Small intestine (tissue), 7 donors: ENCODE measurements around the gene C14orf180. TPM values are rescaled to one million over a fixed set of nuclear protein-coding genes. Genes with fewer than 3 reads are reported as not detected.

Experiments used
- DNase-seq, 2 donors: peaks; one replicate each; pipeline versions ENCODE4 v3.0.0 to v3.0.0-alpha.2; 2013
- FAIRE-seq: peaks from 2 replicates; lab custom pipeline; 2012; peaks lifted over from hg19 to GRCh38; lab: Jason Lieb, UNC
- H3K27ac ChIP-seq, 3 donors: one replicate each; pipeline ENCODE4 v1.5.1; 2013; ENCODE audit warnings: low read length in 2 of 3, mild to moderate bottlenecking in 2 of 3, control low read depth in 1 of 3, inconsistent platforms in 1 of 3, low read depth in 1 of 3, moderate library complexity in 1 of 3
- H3K27me3 ChIP-seq, 3 donors: one replicate each; pipeline ENCODE4 v1.6.1; 2013; ENCODE audit warnings: low read length in 3 of 3, inconsistent platforms in 1 of 3; ENCODE audit not compliant: control insufficient read depth in 3 of 3, insufficient read depth in 3 of 3
- H3K36me3 ChIP-seq, 3 donors: one replicate each; pipeline ENCODE4 v1.6.1; 2013; ENCODE audit warnings: low read length in 3 of 3, inconsistent platforms in 1 of 3, low read depth in 1 of 3, mild to moderate bottlenecking in 1 of 3, moderate library complexity in 1 of 3; ENCODE audit not compliant: control insufficient read depth in 3 of 3, insufficient read depth in 2 of 3
- H3K4me1 ChIP-seq, 3 donors: one replicate each; pipeline ENCODE4 v1.6.1; 2013; ENCODE audit warnings: low read length in 2 of 3, inconsistent platforms in 1 of 3, low read depth in 1 of 3, mild to moderate bottlenecking in 1 of 3, moderate library complexity in 1 of 3; ENCODE audit not compliant: control insufficient read depth in 3 of 3, insufficient read depth in 2 of 3
- H3K4me3 ChIP-seq, 3 donors: one replicate each; pipeline ENCODE4 v1.5.1; 2013; ENCODE audit warnings: low read length in 3 of 3, control low read depth in 1 of 3, inconsistent platforms in 1 of 3, low read depth in 1 of 3, mild to moderate bottlenecking in 1 of 3, moderate library complexity in 1 of 3
- H3K9me3 ChIP-seq, 2 donors: one replicate each; pipeline ENCODE4 v1.6.1; 2013; ENCODE audit warnings: low read depth in 1 of 2, low read length in 1 of 2; ENCODE audit not compliant: control insufficient read depth in 2 of 2, insufficient read depth in 1 of 2
- WGBS, 3 donors: extraction: QIAGEN DNeasy Blood & Tissue Kit; methylation state at CpG; one replicate each; pipeline ENCODE4 v1.1.7; 2013; 5-methylcytosine and 5-hydroxymethylcytosine counted together
- polyA plus RNA-seq, 4 donors: library from polyadenylated mRNA; stranded (reverse) in 3 of 4; unstranded in 1 of 4; fragments of 200-250 nt in 3 of 4; fragments of 120-200 nt in 1 of 4; gene quantifications; one replicate each; pipeline versions ENCODE4 v1.2.1 to v1.2.3, GENCODE V29; 2013
- donor health status: healthy with polysubstance abuse.
- donor health status: control.
- donor health status: control.
- donor health status: Bipolar disorder and iron deficiency.
- donor health status: healthy.

The C14orf180 gene
- polyA plus RNA-seq, 4 donors = 0.04 to 2.3 TPM; not detected in 2

DNA sequence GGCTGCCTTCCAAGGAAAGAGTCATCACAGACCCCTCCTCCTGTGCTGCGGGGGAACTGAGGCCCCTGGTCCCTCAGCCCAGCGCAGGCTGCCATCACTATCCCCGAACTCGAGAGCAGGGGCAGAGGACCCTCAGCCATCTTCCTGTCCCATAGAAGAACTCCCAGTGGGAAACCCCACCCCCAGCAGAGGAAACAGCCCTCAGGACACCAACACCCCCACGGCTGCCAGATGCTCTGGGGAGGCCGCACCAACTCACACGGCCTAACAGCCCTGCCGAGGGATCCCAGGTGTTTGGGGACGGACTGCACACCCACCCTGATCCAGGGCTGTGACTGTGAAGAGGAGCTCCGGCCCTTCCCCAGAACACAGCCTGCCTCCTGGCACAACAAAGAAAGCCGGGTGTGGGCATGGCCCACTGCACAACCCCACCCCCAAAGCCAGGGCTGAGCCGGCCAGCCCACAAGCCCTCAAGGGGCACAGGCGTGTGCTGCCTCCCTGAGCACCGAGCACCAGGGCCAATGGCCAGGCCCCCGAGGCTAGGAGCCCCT, 16.3 kb upstream of the C14orf180 start:
- Histone ChIP-seq H3K4me1 (peaks cover 0 to 6% (median 0%) of the 10 kb centered on the region in 3 donors), H3K27me3 (peaks cover 0 to 7% (median 0%) of the 10 kb centered on the region in 3 donors), H3K27ac (no peak overlapping the region), H3K36me3 (no peaks in the 10 kb centered on the region), H3K4me3 (no peak overlapping the region), H3K9me3 (no peaks in the 10 kb centered on the region)
- WGBS, 3 donors = 25 to 42% (median 32%) methylated on average over 15 of the region's 15 CpGs
- no peak for DNase-seq
- no peak for FAIRE-seq

GRCh38 chr14:104563742-104564615, 15.6 kb upstream of the C14orf180 start:
- no peaks in the 10 kb centered on the region for H3K9me3 ChIP-seq
- WGBS, 3 donors = 3 to 6% (median 6%) methylated on average over 27 of the region's 27 CpGs
- FAIRE-seq = no peak
- H3K36me3 ChIP-seq = no peaks in the 10 kb centered on the region
- peak; percentile 42 to 75 for DNase-seq
- no peak overlapping the region for H3K27ac ChIP-seq
- H3K4me3 ChIP-seq = no peak overlapping the region
- H3K27me3 ChIP-seq = peaks cover 0 to 7% (median 3%) of the 10 kb centered on the region in 3 donors
- H3K4me1 ChIP-seq = peaks cover 0 to 6% (median 0%) of the 10 kb centered on the region in 3 donors

- 53 to 78% (median 60%) methylated on average over 28 to 30 of the region's 30 CpGs for WGBS, 3 donors
- FAIRE-seq (no peak), DNase-seq (no peak)
- no peaks in the 10 kb centered on the region for H3K9me3 ChIP-seq
- H3K27me3 ChIP-seq = peaks cover 0 to 10% (median 3%) of the 10 kb centered on the region in 3 donors
- H3K36me3 ChIP-seq = no peaks in the 10 kb centered on the region
- peaks cover 0 to 6% (median 0%) of the 10 kb centered on the region in 3 donors for H3K4me1 ChIP-seq
- no peak overlapping the region for H3K27ac ChIP-seq
- no peak overlapping the region for H3K4me3 ChIP-seq
Measured at GRCh38 chr14:104564744-104565679, 14.6 kb upstream of the C14orf180 start.

GRCh38 chr14:104567141-104567956, 12.2 kb upstream of the C14orf180 start:
- H3K9me3 ChIP-seq = no peaks in the 10 kb centered on the region
- peaks cover 0 to 14% (median 0%) of the 10 kb centered on the region in 3 donors for H3K4me1 ChIP-seq
- no peak for FAIRE-seq
- 31 to 52% (median 37%) methylated on average over 27 of the region's 27 CpGs for WGBS, 3 donors
- no peak overlapping the region for H3K4me3 ChIP-seq
- no peak overlapping the region for H3K27ac ChIP-seq
- H3K27me3 ChIP-seq = peaks cover 0 to 10% (median 5%) of the 10 kb centered on the region in 3 donors
- H3K36me3 ChIP-seq = no peaks in the 10 kb centered on the region
- DNase-seq = no peak

DNA sequence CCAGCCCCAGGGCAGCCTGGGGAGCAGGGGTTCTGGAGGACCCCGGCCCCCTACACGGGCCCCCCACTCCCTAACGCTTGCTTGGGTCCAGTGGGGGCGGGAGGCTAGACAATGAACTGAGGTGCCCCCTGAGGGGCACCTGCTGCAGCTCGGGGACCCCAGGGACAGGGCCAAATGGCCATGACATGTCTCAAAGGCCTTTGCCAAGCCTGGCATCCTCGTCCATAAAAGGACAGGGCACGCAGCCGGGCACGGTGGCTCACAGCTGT, 11.7 kb upstream of the C14orf180 start:
- no peak for FAIRE-seq
- Histone ChIP-seq H3K27ac (no peak overlapping the region), H3K27me3 (peaks cover 0 to 10% (median 5%) of the 10 kb centered on the region in 3 donors), H3K36me3 (no peaks in the 10 kb centered on the region), H3K9me3 (peaks cover 0 to 2% of the 10 kb centered on the region in 2 donors), H3K4me3 (no peak overlapping the region), H3K4me1 (peaks cover 0 to 19% (median 0%) of the 10 kb centered on the region in 3 donors)
- 58 to 76% (median 59%) methylated on average over 9 of the region's 9 CpGs for WGBS, 3 donors
- no peak for DNase-seq

GRCh38 chr14:104568620-104569019, 10.9 kb upstream of the C14orf180 start:
- 60 to 82% (median 72%) methylated on average over 11 of the region's 11 CpGs for WGBS, 3 donors
- no peak overlapping the region for H3K27ac ChIP-seq

GRCh38 chr14:104569435-104569834, 10.1 kb upstream of the C14orf180 start:
- Histone ChIP-seq H3K9me3 (peaks cover 0 to 2% of the 10 kb centered on the region in 2 donors), H3K4me3 (no peak overlapping the region), H3K27me3 (peaks cover 0 to 8% (median 5%) of the 10 kb centered on the region in 3 donors), H3K27ac (no peak overlapping the region), H3K4me1 (peaks cover 0 to 29% (median 0%) of the 10 kb centered on the region in 3 donors), H3K36me3 (no peaks in the 10 kb centered on the region)
- FAIRE-seq (no peak), DNase-seq (no peak)
- WGBS, 3 donors = 63 to 68% (median 67%) methylated on average over 10 of the region's 10 CpGs

More at GRCh38 chr14:104568620-104569019, 10.9 kb upstream of the C14orf180 start:
- DNase-seq = no peak
- FAIRE-seq = no peak
- Histone ChIP-seq H3K4me3 (no peak overlapping the region), H3K4me1 (peaks cover 0 to 25% (median 0%) of the 10 kb centered on the region in 3 donors), H3K27me3 (peaks cover 0 to 10% (median 5%) of the 10 kb centered on the region in 3 donors), H3K9me3 (peaks cover 0 to 2% of the 10 kb centered on the region in 2 donors), H3K36me3 (no peaks in the 10 kb centered on the region)
